Smooth muscle cell (in vitro differentiated cells): ENCODE data around the gene MADCAM1. TPM values are rescaled to one million over a fixed set of nuclear protein-coding genes. Genes with fewer than 3 reads are reported as not detected.

Experiments used
- DNase-seq: peaks from one replicate; lab custom pipeline; 2025; ENCODE audit not compliant: unreplicated experiment; lab: John Stamatoyannopoulos, UW
- H2AFZ ChIP-seq: fragments of 200-600 bp; sonication (generic); 2 replicates; pipeline ENCODE4 v1.6.0; 2016; ENCODE audit warnings: antibody characterized with exemption, low read depth, mild to moderate bottlenecking
- H3F3A ChIP-seq: fragments of 200-600 bp; sonication (generic); 2 replicates; pipeline ENCODE4 v1.6.0; 2017; ENCODE audit warnings: antibody characterized with exemption, low read depth
- H3K27ac ChIP-seq: fragments of 200-600 bp; sonication (generic); 2 replicates; pipeline ENCODE4 v1.5.1; 2016; ENCODE audit warnings: low read depth, mild to moderate bottlenecking
- H3K27me3 ChIP-seq: fragments of 200-600 bp; sonication (generic); 2 replicates; pipeline ENCODE4 v1.6.1; 2016; ENCODE audit warnings: low read depth, mild to moderate bottlenecking
- H3K36me3 ChIP-seq: fragments of 200-600 bp; sonication (generic); 2 replicates; pipeline ENCODE4 v1.5.1; 2016; ENCODE audit warnings: low read depth
- H3K4me1 ChIP-seq: fragments of 200-600 bp; sonication (generic); 2 replicates; pipeline ENCODE4 v1.5.1; 2016; ENCODE audit warnings: low read depth
- H3K4me2 ChIP-seq: fragments of 200-600 bp; sonication (generic); 2 replicates; pipeline ENCODE4 v1.6.0; 2016; ENCODE audit warnings: mild to moderate bottlenecking
- H3K4me3 ChIP-seq: fragments of 200-600 bp; sonication (generic); 2 replicates; pipeline ENCODE4 v1.5.1; 2016; ENCODE audit warnings: mild to moderate bottlenecking
- H3K79me2 ChIP-seq: fragments of 200-600 bp; sonication (generic); 2 replicates; pipeline ENCODE4 v1.6.0; 2016; ENCODE audit warnings: low read depth, mild to moderate bottlenecking
- H3K9ac ChIP-seq: fragments of 200-600 bp; sonication (generic); 2 replicates; pipeline ENCODE4 v1.6.0; 2016; ENCODE audit warnings: low read depth
- H3K9me3 ChIP-seq: fragments of 200-600 bp; sonication (generic); replicated peaks from 2 replicates; pipeline ENCODE4 v1.5.1; 2016; ENCODE audit warnings: low read depth
- H4K20me1 ChIP-seq: fragments of 200-600 bp; sonication (generic); 2 replicates; pipeline ENCODE4 v1.6.0; 2016; ENCODE audit warnings: low read depth
- WGBS: methylation state at CpG from one replicate; pipeline ENCODE4 v1.1.7; 2016; ENCODE audit warnings: low lambda C conversion rate; 5-methylcytosine and 5-hydroxymethylcytosine counted together
- polyA plus RNA-seq: library from polyadenylated mRNA; unstranded; fragments of >200 nt; fragmentation: Nextera tagmentation; extraction: Ambion mirVana; gene quantifications from 2 replicates; pipeline ENCODE4 v1.2.1, GENCODE V29; 2016
- total RNA-seq: library from RNA; depleted of rRNA; stranded (reverse); fragments of >200 nt; gene quantifications from 2 replicates; pipeline ENCODE4 v1.2.3, GENCODE V29; 2014
- TF ChIP-seq, protein P1 (sequence below): fragments of 200-600 bp; sonication (generic); IDR thresholded peaks from 2 replicates; pipeline ENCODE4 v1.5.1; 2017; ENCODE audit warnings: borderline replicate concordance, mild to moderate bottlenecking, antibody characterized with exemption; ENCODE audit not compliant: insufficient read depth, poor library complexity, severe bottlenecking

MADCAM1 gene
- total and polyA plus RNA-seq, 2 experiments from 2014 or later: not detected

DNA sequence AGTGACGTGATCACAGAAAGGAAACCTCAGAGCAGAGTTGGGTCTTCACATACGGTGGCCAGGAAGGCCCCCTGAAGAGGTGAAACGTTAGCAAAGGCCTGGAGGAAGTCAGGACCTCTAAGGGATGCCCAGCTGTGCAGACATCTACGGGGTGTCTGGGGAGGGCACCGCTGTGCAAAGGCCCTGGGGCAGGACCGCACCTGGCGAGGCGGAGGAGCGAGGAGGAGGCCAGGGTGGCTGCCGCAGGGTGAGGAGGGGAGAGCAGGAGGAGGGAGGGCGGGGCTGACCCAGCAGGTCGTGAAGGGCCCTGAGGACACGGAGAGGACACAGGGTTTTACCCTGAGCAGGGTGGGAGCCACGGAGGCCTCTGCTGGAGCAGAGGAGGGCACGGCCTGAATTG is 11.8 kb upstream of the MADCAM1 start:
- Histone ChIP-seq H3K4me1 (peaks cover 11% of the 10 kb centered on the region), H3K27ac (no peak overlapping the region), H3K9ac (no peak overlapping the region), H3K9me3 (no peaks in the 10 kb centered on the region), H3K4me3 (no peak overlapping the region), H3K27me3 (no peaks in the 10 kb centered on the region), H3K79me2 (no peaks in the 10 kb centered on the region), H3F3A (peaks cover 10% of the 10 kb centered on the region), H3K4me2 (no peak overlapping the region), H2AFZ (no peak overlapping the region), H4K20me1 (no peaks in the 10 kb centered on the region), H3K36me3 (no peaks in the 10 kb centered on the region)
- TF ChIP-seq, protein P1, sequence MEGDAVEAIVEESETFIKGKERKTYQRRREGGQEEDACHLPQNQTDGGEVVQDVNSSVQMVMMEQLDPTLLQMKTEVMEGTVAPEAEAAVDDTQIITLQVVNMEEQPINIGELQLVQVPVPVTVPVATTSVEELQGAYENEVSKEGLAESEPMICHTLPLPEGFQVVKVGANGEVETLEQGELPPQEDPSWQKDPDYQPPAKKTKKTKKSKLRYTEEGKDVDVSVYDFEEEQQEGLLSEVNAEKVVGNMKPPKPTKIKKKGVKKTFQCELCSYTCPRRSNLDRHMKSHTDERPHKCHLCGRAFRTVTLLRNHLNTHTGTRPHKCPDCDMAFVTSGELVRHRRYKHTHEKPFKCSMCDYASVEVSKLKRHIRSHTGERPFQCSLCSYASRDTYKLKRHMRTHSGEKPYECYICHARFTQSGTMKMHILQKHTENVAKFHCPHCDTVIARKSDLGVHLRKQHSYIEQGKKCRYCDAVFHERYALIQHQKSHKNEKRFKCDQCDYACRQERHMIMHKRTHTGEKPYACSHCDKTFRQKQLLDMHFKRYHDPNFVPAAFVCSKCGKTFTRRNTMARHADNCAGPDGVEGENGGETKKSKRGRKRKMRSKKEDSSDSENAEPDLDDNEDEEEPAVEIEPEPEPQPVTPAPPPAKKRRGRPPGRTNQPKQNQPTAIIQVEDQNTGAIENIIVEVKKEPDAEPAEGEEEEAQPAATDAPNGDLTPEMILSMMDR: no peak
- 81% methylated on average over 7 of the region's 15 CpGs for WGBS
- DNase-seq: no peak

DNA sequence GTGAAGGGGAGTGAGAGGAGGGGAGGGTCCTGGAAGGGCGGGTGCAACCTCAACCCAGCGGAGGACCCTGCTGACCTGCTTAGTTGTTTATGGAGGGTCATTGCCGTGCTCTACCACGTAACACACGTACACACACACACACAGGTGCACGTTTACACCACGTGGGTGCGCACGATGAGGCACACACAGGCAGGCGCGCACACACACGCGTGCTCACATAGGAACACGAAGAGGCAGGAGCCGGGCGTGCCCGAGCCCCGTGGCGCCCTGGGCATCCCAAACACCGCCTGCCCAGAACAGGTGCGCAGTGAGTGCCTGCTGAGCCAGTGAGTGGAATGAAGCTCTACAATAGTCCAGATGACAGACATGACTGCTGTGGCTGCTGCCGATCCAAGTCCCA is 11.2 kb upstream of the MADCAM1 start:
- Histone ChIP-seq H3K9me3 (no peaks in the 10 kb centered on the region), H3K4me2 (no peak overlapping the region), H3K9ac (no peak overlapping the region), H3K4me1 (peaks cover 14% of the 10 kb centered on the region), H4K20me1 (no peaks in the 10 kb centered on the region), H3K36me3 (no peaks in the 10 kb centered on the region), H3K27me3 (no peaks in the 10 kb centered on the region), H3K27ac (no peak overlapping the region), H3K79me2 (no peaks in the 10 kb centered on the region), H3K4me3 (no peak overlapping the region), H3F3A (peaks cover 10% of the 10 kb centered on the region), H2AFZ (no peak overlapping the region)
- TF ChIP-seq, protein P1: no peak
- WGBS: 91% methylated on average over 21 of the region's 22 CpGs
- DNase-seq: no peak

DNA sequence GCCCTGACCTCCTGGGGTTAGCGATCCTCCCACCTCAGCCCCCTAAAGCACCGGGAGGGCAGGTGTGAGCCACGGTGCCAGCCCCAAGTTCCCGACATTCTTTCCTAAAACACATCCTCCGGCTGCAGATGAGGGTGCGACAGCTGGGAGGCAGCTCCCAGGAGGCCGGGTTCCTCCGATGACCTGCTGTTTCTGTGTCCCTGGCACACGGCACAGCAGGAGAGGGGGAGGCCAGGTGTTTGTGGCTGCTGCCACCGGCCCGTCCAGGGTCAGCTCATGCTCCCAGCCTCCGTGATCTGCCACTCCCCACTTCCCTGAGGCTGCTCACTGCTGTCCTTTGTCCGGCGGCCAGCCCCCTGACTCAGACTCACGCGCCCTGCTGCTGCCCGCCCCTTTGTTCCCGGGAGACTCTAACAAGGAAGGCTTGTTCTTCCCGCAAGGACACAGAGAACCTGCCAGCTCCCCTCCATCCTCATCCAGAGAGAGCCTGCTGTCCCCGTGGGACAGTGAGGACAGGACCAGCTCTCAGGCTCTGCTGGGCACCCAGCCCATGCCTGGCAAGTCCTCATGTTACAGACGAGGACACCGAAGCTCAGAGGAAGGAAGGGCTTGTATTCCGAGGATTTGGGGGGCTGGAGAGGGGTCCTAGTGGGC is 10.6 kb upstream of the MADCAM1 start:
- TF ChIP-seq, protein P1: no peak
- H4K20me1 ChIP-seq: no peaks in the 10 kb centered on the region
- H3K9me3 ChIP-seq: no peaks in the 10 kb centered on the region
- DNase-seq: no peak
- no peaks in the 10 kb centered on the region for H3K36me3 ChIP-seq
- WGBS: 49% methylated on average over 23 of the region's 23 CpGs
- no peak overlapping the region for H2AFZ ChIP-seq
- H3K27me3 ChIP-seq: no peaks in the 10 kb centered on the region
- H3K79me2 ChIP-seq: no peaks in the 10 kb centered on the region
- H3K4me2 ChIP-seq: no peak overlapping the region
- no peak overlapping the region for H3K27ac ChIP-seq
- peaks cover 16% of the 10 kb centered on the region for H3K4me1 ChIP-seq
- H3K9ac ChIP-seq: no peak overlapping the region
- H3F3A ChIP-seq: peaks cover 6% of the 10 kb centered on the region
- H3K4me3 ChIP-seq: no peak overlapping the region
